ENCODE measurements around the gene HOXA10.

Gene HOXA10

DNA sequence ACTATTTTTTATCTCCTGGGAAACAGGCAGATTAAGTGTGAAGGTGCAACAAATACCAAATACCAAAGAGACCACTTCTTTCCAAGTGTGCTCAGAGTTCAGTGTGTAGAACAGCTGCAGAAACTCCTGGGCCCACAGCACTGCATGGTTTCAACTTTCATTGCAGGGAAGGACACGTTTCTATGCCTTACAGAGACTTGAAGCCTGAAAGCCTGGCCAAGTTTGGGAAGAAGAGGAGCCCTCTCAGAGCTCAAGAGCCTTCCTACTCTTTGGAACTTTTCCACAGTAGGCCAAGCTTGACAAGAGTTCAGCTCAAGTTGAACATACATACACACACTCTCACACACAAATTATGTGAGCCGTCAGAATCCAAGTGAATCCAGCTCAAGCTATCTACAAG, 46.1 kb downstream of the HOXA10 start:
- DNase-seq = no peak

DNA sequence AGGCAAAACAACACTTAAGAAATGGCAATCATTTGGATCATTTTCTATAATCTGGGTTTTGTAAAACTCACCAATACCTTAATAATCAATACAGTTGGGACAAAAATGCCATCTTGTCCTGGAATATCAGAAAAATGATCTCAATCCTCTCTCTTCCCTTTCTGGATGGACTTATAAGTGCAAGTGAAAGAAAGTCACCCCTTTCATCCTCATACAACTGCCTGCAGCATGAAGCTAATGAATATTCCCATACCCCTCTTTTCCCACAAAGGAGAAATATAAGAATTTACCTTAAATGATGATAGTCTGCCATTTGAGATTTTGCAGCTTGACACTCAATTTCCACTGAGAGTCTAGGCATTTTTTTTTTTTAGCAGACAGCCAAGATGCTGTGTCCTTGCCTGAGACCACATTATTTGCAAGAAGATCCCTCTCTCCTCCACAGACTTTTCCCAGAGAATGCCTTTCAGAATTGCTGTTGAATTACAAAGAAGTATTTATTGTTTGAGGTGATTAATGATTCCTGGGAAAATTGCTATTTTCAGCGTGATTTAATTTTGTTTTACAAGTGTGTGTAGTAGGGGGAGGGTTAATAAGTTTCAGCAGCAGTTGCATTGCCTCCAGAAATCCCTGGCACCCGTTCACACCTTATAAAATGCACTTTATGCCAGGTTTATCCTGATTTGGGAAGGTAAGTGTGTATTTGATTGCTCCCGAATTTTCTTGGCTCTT, 47.4 kb downstream of the HOXA10 start:
- DNase-seq = no peak

DNA sequence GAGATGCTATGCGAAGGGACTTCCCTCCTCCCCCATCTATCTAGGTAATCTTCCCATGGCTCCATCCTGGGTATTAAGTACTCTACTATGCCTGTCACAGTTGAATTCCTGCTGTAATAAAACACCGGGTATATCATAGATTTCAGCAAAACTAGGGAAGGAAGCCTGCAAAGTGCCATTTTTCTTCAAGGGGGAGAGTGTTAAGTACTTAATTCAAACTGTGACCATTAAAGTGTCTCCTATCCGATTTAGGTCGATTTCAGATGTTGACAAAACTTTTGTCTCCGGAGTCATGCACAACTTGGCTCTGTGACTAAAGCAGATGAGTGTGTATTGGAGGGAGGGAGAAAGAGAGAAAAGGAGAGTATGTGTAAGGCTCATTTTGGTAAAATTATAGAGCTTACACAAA, 48.1 kb downstream of the HOXA10 start:
- no peak for DNase-seq

DNA sequence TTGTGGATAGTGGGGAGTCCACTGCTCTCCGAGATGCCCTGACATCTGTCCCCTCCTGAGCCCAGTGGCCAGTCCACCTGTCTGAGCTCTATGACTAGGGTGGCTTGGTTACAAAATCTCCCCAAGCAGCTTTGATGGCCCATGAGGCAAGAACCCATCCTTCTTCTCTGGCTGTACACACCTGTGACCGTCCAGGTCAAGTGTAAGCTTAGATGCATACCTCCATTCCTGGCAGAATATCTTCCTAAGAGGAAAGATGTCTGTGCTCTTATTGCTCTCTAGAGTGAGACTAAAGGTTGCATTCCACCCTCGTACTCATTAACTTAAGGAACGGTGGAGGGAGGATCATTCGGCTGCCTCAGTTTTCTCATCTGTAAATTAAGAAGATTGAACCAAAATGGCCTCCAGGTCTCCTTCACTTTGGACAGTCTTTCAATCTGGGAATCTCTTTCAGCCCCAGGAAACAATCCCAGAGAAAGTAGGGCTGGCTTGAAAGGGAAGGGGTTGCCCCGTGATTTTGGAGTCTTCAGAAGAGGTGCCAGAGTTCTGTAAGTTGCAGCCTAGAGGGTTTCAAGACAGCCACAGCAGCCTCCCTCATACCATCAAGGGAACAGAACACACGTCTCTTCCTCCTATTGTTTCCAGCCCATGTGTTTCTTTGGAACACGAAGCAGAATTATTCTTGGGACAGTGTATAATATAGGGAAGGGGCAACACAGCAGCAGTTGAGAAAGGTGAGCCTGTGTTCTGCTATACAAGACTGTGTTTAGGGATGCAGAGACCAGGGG, 49.0 kb downstream of the HOXA10 start:
- DNase-seq = no peak

DNA sequence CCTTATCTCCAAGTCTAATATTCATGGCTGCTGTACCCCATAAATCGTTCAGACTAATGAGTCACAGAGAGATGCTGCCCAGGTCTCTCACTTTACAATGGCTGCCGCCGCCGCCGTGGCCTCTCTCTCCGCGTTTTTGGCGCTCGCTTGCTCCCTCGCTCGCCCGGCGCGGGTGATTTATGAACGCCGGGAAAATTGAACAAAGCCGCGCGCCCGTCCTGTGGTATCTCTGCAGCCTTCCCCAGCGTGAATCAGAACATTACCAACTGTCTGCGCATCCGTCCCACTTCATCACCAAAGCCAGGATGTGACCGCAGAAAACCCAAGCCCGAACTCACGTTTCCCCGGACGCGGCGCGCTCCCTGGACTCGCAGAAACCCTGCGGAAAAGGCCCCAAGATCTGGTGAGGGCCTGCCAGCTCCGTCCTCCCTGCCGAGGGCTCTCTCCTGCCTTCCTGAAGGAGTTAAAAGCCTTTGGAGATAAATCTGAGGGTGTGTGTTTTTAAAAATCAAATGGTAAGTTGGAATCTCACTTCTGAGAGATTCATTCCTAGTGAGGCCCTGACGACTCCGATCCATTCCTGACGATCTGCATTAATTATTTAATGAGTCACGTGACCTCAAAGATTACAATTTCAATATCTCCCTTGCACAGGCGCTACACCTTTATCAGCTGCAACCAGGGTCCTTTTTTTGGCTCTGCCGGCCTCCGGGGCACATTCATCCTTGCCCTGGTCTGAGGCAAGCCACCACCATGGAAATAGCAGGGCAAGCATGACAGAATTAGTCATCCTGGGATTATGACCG, 49.8 kb downstream of the HOXA10 start:
- DNase-seq = no peak

DNA sequence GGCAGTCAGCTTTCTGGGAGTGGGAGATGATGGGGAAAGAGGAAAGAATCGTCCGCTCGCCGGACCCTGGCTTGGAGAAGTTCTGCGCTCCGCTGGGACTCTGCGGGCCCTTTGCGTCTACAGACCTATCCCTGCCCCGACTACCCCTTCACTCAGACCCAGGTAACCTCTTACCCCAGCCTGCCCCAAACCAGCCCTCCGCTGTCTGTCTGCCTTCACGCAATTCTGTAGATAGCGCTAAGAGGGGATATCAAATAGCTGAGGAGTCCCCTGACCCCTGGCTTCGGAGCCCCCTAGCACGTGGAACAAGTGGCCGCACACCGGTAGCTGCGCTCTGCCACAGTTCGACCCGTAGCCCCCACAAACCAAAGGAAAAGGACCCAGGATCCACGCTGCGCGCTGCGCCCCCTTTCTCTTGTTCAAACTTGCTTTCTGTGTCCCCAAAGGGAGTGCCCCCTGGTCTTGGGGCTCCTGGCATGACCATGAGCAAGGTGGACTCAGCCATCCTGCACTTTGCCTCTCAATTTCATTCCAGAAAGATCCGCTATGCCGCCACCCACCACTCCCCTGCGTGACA, 50.6 kb downstream of the HOXA10 start:
- no peak for DNase-seq

DNA sequence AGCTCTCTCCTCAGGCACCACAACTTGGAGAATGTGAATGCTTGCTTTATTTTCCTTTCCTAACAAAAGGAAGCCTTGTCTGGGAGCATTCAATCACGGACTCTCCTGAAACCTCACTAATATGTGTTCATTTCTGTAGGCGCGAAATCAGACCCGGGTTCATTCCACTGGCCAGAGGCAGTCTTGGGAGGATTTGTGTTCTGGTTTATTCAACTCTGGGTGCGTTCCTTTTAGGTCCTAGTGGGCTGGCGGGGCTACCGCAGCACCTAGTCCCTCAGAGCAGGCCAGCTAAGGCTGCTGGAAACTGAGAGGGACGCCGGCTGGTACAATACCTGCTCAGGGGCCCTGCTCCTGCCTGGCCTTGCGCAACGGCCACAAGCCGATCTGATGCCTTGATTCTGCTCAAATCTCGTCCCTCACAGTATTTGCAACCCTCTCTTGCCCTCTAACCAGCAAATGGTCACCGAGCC, 51.1 kb downstream of the HOXA10 start:
- no peak for DNase-seq

DNA sequence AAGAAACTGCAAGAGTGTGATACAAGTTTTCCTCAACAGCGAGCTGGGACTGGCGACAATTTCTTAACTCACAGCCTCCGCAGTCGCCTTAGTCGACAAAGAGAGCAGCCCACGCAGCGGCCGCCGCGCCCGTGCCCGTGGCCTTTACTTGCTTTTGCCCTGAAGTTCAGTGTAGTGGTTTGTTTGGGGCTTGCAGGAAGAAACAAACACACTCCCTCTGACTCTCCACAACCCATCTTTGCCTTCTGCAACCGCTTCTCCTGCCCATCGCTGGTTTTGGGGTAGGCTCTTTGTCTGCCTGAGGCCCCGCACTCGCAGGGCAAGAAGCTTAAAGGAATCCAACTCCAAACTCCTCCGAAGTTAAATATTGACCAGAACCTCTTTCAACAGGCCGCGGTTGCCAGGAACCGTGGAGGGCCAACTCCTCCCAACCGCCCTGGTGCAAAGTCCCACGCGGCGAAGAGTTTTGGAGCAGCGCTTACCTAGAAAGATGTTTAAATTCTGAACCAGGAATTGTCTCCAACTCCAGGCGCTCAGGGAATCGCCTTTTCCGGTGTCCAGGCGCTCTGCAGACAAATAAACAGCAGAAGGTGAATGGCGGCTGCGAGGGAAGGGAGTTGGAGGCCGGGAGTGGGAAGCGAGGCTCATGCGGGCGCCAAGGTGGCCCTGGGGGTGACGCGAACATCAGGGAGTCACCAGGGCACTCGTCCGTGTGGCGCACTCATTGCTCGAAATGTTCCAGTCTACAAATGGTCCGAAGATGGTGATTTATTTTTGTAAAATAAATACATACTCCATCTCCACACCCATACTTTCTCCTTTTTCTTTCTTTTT, 51.8 kb downstream of the HOXA10 start:
- DNase-seq = no peak

DNA sequence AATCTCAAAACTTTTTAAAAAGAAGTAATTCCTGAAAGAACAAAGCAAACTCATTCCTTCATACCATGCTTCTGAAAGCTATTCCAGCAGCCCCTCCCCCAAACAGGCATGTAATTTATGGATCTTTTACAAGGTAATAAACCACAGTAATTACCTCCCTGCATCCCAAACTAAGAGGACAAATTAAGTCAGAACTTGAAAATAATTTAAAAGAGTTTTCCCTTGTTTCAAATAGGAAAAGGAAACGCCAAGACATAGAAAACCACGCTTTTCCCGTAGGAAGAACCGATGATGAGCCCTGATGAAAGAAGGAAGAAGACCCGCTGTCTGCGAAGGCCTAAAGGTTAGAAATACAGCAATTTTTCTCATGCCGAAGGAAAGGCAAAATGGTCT, 52.4 kb downstream of the HOXA10 start:
- DNase-seq = no peak
